Neuronal stem cell (in vitro differentiated cells): ENCODE measurements around the gene PIK3CG.
"Not testable (repeated sequence)": the region's sequence is repeated elsewhere in the genome, so short reads cannot be mapped to it uniquely, and the experiment has no call there.

Experiments
- DNase-seq: peaks from one replicate; pipeline ENCODE4 v3.0.0-alpha.2; 2013; ENCODE audit warnings: low spot score
- H2AFZ ChIP-seq: one replicate; pipeline ENCODE4 v1.6.1; 2013; ENCODE audit warnings: mild to moderate bottlenecking, low read length, inconsistent platforms
- H2AK5ac ChIP-seq: 2 replicates; pipeline ENCODE4 v1.6.1; 2013; ENCODE audit warnings: low read depth, mild to moderate bottlenecking, inconsistent platforms, low read length, moderate library complexity, mixed read lengths
- H2BK120ac ChIP-seq: 2 replicates; pipeline ENCODE4 v1.6.1; 2013; ENCODE audit warnings: low read depth, mild to moderate bottlenecking, inconsistent platforms, low read length, moderate library complexity, mixed read lengths
- H2BK12ac ChIP-seq: one replicate; pipeline ENCODE4 v1.6.1; 2013; ENCODE audit warnings: low read length, inconsistent platforms
- H2BK15ac ChIP-seq: 2 replicates; pipeline ENCODE4 v1.6.1; 2013; ENCODE audit warnings: mild to moderate bottlenecking, low read length, inconsistent platforms, mixed read lengths
- H2BK5ac ChIP-seq: one replicate; pipeline ENCODE4 v1.6.1; 2013; ENCODE audit warnings: inconsistent platforms, mild to moderate bottlenecking, low read length, moderate library complexity
- H3K14ac ChIP-seq: one replicate; pipeline ENCODE4 v1.6.1; 2013; ENCODE audit warnings: low read length, inconsistent platforms
- H3K18ac ChIP-seq: 2 replicates; pipeline ENCODE4 v1.6.1; 2013; ENCODE audit warnings: low read length, inconsistent platforms
- H3K23ac ChIP-seq: 2 replicates; pipeline ENCODE4 v1.6.1; 2013; ENCODE audit warnings: low read depth, mild to moderate bottlenecking, mixed read lengths, low read length, inconsistent platforms; ENCODE audit not compliant: poor library complexity
- H3K27ac ChIP-seq: replicated peaks from 3 replicates; pipeline ENCODE4 v1.5.1; 2013; ENCODE audit warnings: low read length, inconsistent platforms
- H3K27me3 ChIP-seq, 3 experiments: 2 replicates each; pipeline ENCODE4 v1.6.1; 2013; ENCODE audit warnings: low read length in 3 of 3, mild to moderate bottlenecking in 2 of 3, inconsistent platforms in 1 of 3, low read depth in 1 of 3, mixed read lengths in 1 of 3, moderate library complexity in 1 of 3; ENCODE audit not compliant: control insufficient read depth in 3 of 3, insufficient read depth in 3 of 3
- H3K36me3 ChIP-seq, 2 donors: replicated peaks in 1 of 2; 2 replicates each; pipeline ENCODE4 v1.6.1; 2013; ENCODE audit warnings: low read length in 2 of 2; ENCODE audit not compliant: control insufficient read depth in 2 of 2, insufficient read depth in 2 of 2
- H3K4ac ChIP-seq: 2 replicates; pipeline ENCODE4 v1.6.1; 2013; ENCODE audit warnings: inconsistent platforms, mild to moderate bottlenecking, low read length, moderate library complexity
- H3K4me1 ChIP-seq, 2 donors: 1 replicate in 1 of 2; 2 replicates in 1 of 2; pipeline ENCODE4 v1.6.1; 2013; ENCODE audit warnings: low read length in 2 of 2, low read depth in 1 of 2; ENCODE audit not compliant: control insufficient read depth in 2 of 2, insufficient read depth in 1 of 2
- H3K4me2 ChIP-seq: one replicate; pipeline ENCODE4 v1.6.1; 2013; ENCODE audit warnings: mild to moderate bottlenecking, low read length, inconsistent platforms; ENCODE audit not compliant: insufficient read depth, poor library complexity, severe bottlenecking
- H3K4me3 ChIP-seq, 2 donors: 2 replicates each; pipeline ENCODE4 v1.5.1; 2013; ENCODE audit warnings: low read length in 2 of 2, mild to moderate bottlenecking in 2 of 2, inconsistent platforms in 1 of 2, moderate library complexity in 1 of 2
- H3K79me1 ChIP-seq: one replicate; pipeline ENCODE4 v1.6.1; 2013; ENCODE audit warnings: low read depth, mild to moderate bottlenecking, inconsistent platforms, low read length, moderate library complexity
- H3K9ac ChIP-seq: one replicate; pipeline ENCODE4 v1.6.1; 2013; ENCODE audit warnings: mild to moderate bottlenecking, low read depth, low read length, inconsistent platforms; ENCODE audit not compliant: poor library complexity
- H3K9me3 ChIP-seq, 2 donors: replicated peaks in 1 of 2; 2 replicates each; pipeline versions ENCODE3 to v1.6.1; 2013; ENCODE audit warnings: low read length in 2 of 2, mild to moderate bottlenecking in 2 of 2, inconsistent platforms in 1 of 2, low read depth in 1 of 2, mixed read lengths in 1 of 2, moderate library complexity in 1 of 2; ENCODE audit not compliant: control insufficient read depth in 2 of 2, insufficient read depth in 1 of 2
- H4K8ac ChIP-seq: one replicate; pipeline ENCODE4 v1.6.1; 2013; ENCODE audit warnings: low read depth, mild to moderate bottlenecking, inconsistent platforms, low read length, moderate library complexity
- H4K91ac ChIP-seq: one replicate; pipeline ENCODE4 v1.6.1; 2013; ENCODE audit warnings: low read length, low read depth, mild to moderate bottlenecking, inconsistent platforms; ENCODE audit not compliant: poor library complexity
- WGBS, 2 donors: extraction: QIAGEN DNeasy Blood & Tissue Kit; methylation state at CpG; one replicate each; pipeline ENCODE4 v1.1.7; 2013; ENCODE audit warnings: missing lambda C conversion rate in 2 of 2, mixed read lengths in 1 of 2; ENCODE audit not compliant: insufficient read length in 2 of 2, insufficient replicate concordance in 1 of 2; ENCODE audit errors: extremely low coverage in 2 of 2; 5-methylcytosine and 5-hydroxymethylcytosine counted together

PIK3CG gene

GRCh38 chr7:106898967-106899366, 33.9 kb downstream of the PIK3CG start:
- H2BK5ac ChIP-seq, H3K4me2 ChIP-seq, H3K18ac ChIP-seq, H3K27ac ChIP-seq, H2BK15ac ChIP-seq, H2BK12ac ChIP-seq, H3K79me1 ChIP-seq, H4K8ac ChIP-seq, H3K4me3 ChIP-seq, H3K23ac ChIP-seq, H3K4me1 ChIP-seq, H3K9ac ChIP-seq, H3K36me3 ChIP-seq, H3K9me3 ChIP-seq, H3K4ac ChIP-seq, H2AFZ ChIP-seq, H4K91ac ChIP-seq, H3K27me3 ChIP-seq, H3K14ac ChIP-seq, H2BK120ac ChIP-seq, H2AK5ac ChIP-seq, DNase-seq: not testable (repeated sequence)
- no CpG with 5 or more reads among the region's 2 CpGs for WGBS, 2 donors

GRCh38 chr7:106901828-106902441, 36.9 kb downstream of the PIK3CG start:
- Histone ChIP-seq H3K4me1 (peaks cover 0 to 11% of the 10 kb centered on the region in 2 donors), H3K18ac (no peak overlapping the region), H3K23ac (no peak overlapping the region), H4K91ac (no peak overlapping the region), H2BK120ac (no peak overlapping the region), H3K14ac (peak overlapping the region; percentile 25), H3K27ac (no peak overlapping the region), H3K36me3 (no peaks in the 10 kb centered on the region), H3K4me3 (no peak overlapping the region), H3K9ac (no peak overlapping the region), H2BK12ac (no peak overlapping the region), H3K4ac (no peak overlapping the region), H2BK15ac (no peak overlapping the region), H4K8ac (no peak overlapping the region), H2AFZ (no peak overlapping the region), H3K79me1 (no peaks in the 10 kb centered on the region), H3K27me3 (no peaks in the 10 kb centered on the region), H3K4me2 (no peak overlapping the region), H2BK5ac (no peak overlapping the region), H2AK5ac (no peak overlapping the region), H3K9me3 (peaks cover 0 to 3% of the 10 kb centered on the region in 2 donors)
- no CpG with 5 or more reads among the region's 4 CpGs for WGBS, 2 donors
- no peak for DNase-seq

DNA sequence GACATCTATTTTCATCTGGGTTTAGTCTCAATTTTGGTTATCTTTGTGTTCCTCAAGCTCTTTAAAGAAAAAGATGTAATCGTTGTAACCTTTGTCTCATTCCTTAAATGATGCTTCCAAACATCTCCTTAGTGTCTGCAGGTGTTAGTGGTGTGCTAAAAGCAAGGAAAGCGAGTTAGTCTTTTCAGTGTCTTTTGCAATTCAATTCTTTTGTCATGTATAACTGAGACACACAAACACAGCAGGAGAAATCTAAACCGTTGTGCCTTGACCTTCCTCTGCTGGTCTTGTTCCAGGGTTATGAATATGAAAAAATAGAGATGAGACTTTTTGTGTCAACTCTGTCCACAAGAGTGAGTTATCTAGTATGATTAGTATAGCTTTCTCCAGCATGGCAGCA, 40.7 kb downstream of the PIK3CG start:
- Histone ChIP-seq H3K4ac (no peak overlapping the region), H2BK15ac (no peak overlapping the region), H3K27ac (no peak overlapping the region), H2AK5ac (no peak overlapping the region), H3K4me3 (no peak overlapping the region), H2BK120ac (no peak overlapping the region), H3K4me1 (peaks cover 0 to 11% of the 10 kb centered on the region in 2 donors), H3K9me3 (peaks cover 0 to 3% of the 10 kb centered on the region in 2 donors), H3K9ac (no peak overlapping the region), H3K23ac (no peak overlapping the region), H2BK12ac (no peak overlapping the region), H2AFZ (peak overlapping the region; percentile 43), H3K4me2 (no peak overlapping the region), H3K36me3 (no peaks in the 10 kb centered on the region), H3K14ac (no peak overlapping the region), H3K18ac (no peak overlapping the region), H4K91ac (no peak overlapping the region), H3K27me3 (peaks cover 0 to 2% (median 0%) of the 10 kb centered on the region in 3 experiments), H4K8ac (no peak overlapping the region), H3K79me1 (no peaks in the 10 kb centered on the region), H2BK5ac (no peak overlapping the region)
- no CpG with 5 or more reads among the region's 3 CpGs for WGBS, 2 donors
- no peak for DNase-seq

DNA sequence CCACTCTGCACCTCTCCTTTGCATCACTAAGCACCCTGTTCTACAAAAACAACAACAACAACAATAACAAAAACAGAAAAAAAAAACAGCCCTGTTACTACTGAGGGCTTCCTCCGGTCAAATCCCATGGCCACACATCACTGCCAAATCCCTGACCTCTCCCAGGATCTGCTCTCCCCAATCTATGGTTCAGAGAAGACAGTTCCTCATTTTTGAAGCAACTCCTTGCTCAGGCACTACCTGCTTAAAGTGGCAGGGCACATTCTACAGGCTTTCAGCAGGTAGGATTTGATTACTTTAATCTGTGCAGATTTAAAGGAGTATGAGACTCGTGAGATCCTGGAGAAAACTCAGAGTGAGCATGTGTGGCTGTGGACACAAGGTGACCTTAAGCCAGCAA, 46.9 kb downstream of the PIK3CG start:
- no peak overlapping the region for H2BK12ac ChIP-seq
- H2BK5ac ChIP-seq: no peak overlapping the region
- H4K91ac ChIP-seq: no peak overlapping the region
- no peaks in the 10 kb centered on the region for H3K9me3 ChIP-seq
- H2BK15ac ChIP-seq: no peak overlapping the region
- no peak overlapping the region for H2BK120ac ChIP-seq
- H3K4me3 ChIP-seq: no peak overlapping the region
- H3K79me1 ChIP-seq: no peaks in the 10 kb centered on the region
- no peak overlapping the region for H2AK5ac ChIP-seq
- no peak overlapping the region for H4K8ac ChIP-seq
- H3K9ac ChIP-seq: no peak overlapping the region
- no peak overlapping the region for H3K4ac ChIP-seq
- no peak overlapping the region for H3K14ac ChIP-seq
- no peak overlapping the region for H2AFZ ChIP-seq
- H3K4me1 ChIP-seq: no peaks in the 10 kb centered on the region
- no peak overlapping the region for H3K23ac ChIP-seq
- H3K27me3 ChIP-seq: peaks cover 0 to 2% (median 0%) of the 10 kb centered on the region in 3 experiments
- no peak for DNase-seq
- H3K27ac ChIP-seq: no peak overlapping the region
- H3K36me3 ChIP-seq: no peaks in the 10 kb centered on the region
- no peak overlapping the region for H3K18ac ChIP-seq
- H3K4me2 ChIP-seq: no peak overlapping the region
- no CpG with 5 or more reads among the region's 2 CpGs for WGBS, 2 donors
